Spinal cord (tissue), 10 donors: ENCODE results near the gene TCF7. TPM values are rescaled to one million over a fixed set of nuclear protein-coding genes. Genes with fewer than 3 reads are reported as not detected.

ENCODE experiments used
- DNase-seq, 6 donors: peaks; one replicate each; pipeline versions ENCODE4 v3.0.0 to v3.0.0-alpha.2; 2013 to 2015; ENCODE audit warnings: low spot score in 6 of 6, low read depth in 4 of 6
- H3K27ac ChIP-seq: one replicate; pipeline ENCODE4 v1.5.1; 2013; ENCODE audit warnings: low read depth, low read length, control low read depth
- H3K27me3 ChIP-seq: one replicate; pipeline ENCODE4 v1.6.1; 2013; ENCODE audit warnings: low read length; ENCODE audit not compliant: control insufficient read depth, insufficient read depth
- H3K36me3 ChIP-seq: one replicate; pipeline ENCODE4 v1.6.1; 2013; ENCODE audit warnings: low read length; ENCODE audit not compliant: control insufficient read depth, insufficient read depth
- H3K4me1 ChIP-seq: one replicate; pipeline ENCODE4 v1.6.1; 2013; ENCODE audit warnings: low read length; ENCODE audit not compliant: control insufficient read depth, insufficient read depth
- H3K4me3 ChIP-seq: one replicate; pipeline ENCODE4 v1.5.1; 2013; ENCODE audit warnings: low read depth, low read length, control low read depth
- H3K9me3 ChIP-seq: one replicate; pipeline ENCODE4 v1.6.1; 2013; ENCODE audit warnings: low read length; ENCODE audit not compliant: control insufficient read depth, insufficient read depth
- WGBS: methylation state at CpG from one replicate; pipeline ENCODE4 v1.1.5; 2013; ENCODE audit warnings: missing lambda C conversion rate; ENCODE audit not compliant: insufficient coverage; 5-methylcytosine and 5-hydroxymethylcytosine counted together
- polyA plus RNA-seq, 2 donors: library from polyadenylated mRNA; unstranded; fragments of 120-200 nt; gene quantifications; one replicate each; pipeline ENCODE4 v1.2.1, GENCODE V29; 2013; ENCODE audit not compliant: insufficient read length in 2 of 2
- total RNA-seq, 2 donors: library from RNA; depleted of rRNA in 1 of 2; stranded (reverse); fragments of 120-200 nt in 1 of 2; fragments of >200 nt in 1 of 2; gene quantifications; one replicate each; pipeline versions ENCODE4 v1.2.3 to v1.2.4, GENCODE V29; 2013 to 2014
- donor health status: healthy.

The TCF7 gene
- total and polyA plus RNA-seq, 4 donors, result 0.79 to 9.4 (median 6.8) TPM

- 94% methylated on average over 18 of the region's 19 CpGs for WGBS
- Histone ChIP-seq H3K9me3 (no peaks in the 10 kb centered on the region), H3K36me3 (no peaks in the 10 kb centered on the region), H3K4me1 (no peaks in the 10 kb centered on the region), H3K27me3 (no peaks in the 10 kb centered on the region), H3K27ac (no peak overlapping the region), H3K4me3 (no peak overlapping the region)
- DNase-seq, result no peak
These were observed 34.5 kb upstream of the TCF7 start for GRCh38 chr5:134079748-134080581.

GRCh38 chr5:134082264-134082992 lies 32.1 kb upstream of the TCF7 start:
- Histone ChIP-seq H3K27ac (no peak overlapping the region), H3K36me3 (no peaks in the 10 kb centered on the region), H3K4me3 (no peak overlapping the region), H3K4me1 (no peaks in the 10 kb centered on the region), H3K27me3 (no peaks in the 10 kb centered on the region), H3K9me3 (no peaks in the 10 kb centered on the region)
- no peak for DNase-seq
- no CpG with 5 or more reads among the region's 2 CpGs for WGBS

GRCh38 chr5:134083517-134083916 lies 31.0 kb upstream of the TCF7 start:
- Histone ChIP-seq H3K9me3 (no peaks in the 10 kb centered on the region), H3K27ac (no peak overlapping the region), H3K27me3 (no peaks in the 10 kb centered on the region), H3K36me3 (no peaks in the 10 kb centered on the region), H3K4me3 (no peak overlapping the region), H3K4me1 (no peaks in the 10 kb centered on the region)
- WGBS, result 87% methylated on average over 5 of the region's 5 CpGs
- no peak for DNase-seq

GRCh38 chr5:134084022-134084565 lies 30.4 kb upstream of the TCF7 start:
- H3K36me3 ChIP-seq, result no peaks in the 10 kb centered on the region
- WGBS, result 89% methylated on average over 4 of the region's 5 CpGs
- DNase-seq, result no peak
- H3K4me1 ChIP-seq, result no peaks in the 10 kb centered on the region
- H3K27ac ChIP-seq, result no peak overlapping the region
- H3K4me3 ChIP-seq, result no peak overlapping the region
- H3K9me3 ChIP-seq, result no peaks in the 10 kb centered on the region
- H3K27me3 ChIP-seq, result no peaks in the 10 kb centered on the region

GRCh38 chr5:134084570-134084969 lies 29.9 kb upstream of the TCF7 start:
- H3K27ac ChIP-seq, result no peak overlapping the region
- H3K9me3 ChIP-seq, result no peaks in the 10 kb centered on the region
- H3K4me1 ChIP-seq, result no peaks in the 10 kb centered on the region
- no peaks in the 10 kb centered on the region for H3K36me3 ChIP-seq
- WGBS, result 94% methylated on average over 2 of the region's 2 CpGs
- no peak for DNase-seq
- H3K4me3 ChIP-seq, result no peak overlapping the region
- H3K27me3 ChIP-seq, result no peaks in the 10 kb centered on the region

- Histone ChIP-seq H3K27ac (no peak overlapping the region), H3K9me3 (no peaks in the 10 kb centered on the region), H3K27me3 (no peaks in the 10 kb centered on the region), H3K36me3 (no peaks in the 10 kb centered on the region), H3K4me1 (no peaks in the 10 kb centered on the region), H3K4me3 (no peak overlapping the region)
- 100% methylated on average over 1 of the region's 6 CpGs for WGBS
- no peak for DNase-seq
These were observed 29.1 kb upstream of the TCF7 start for GRCh38 chr5:134085411-134085810.

- no peaks in the 10 kb centered on the region for H3K9me3 ChIP-seq
- no peaks in the 10 kb centered on the region for H3K27me3 ChIP-seq
- peak in 1 of 6 donors; percentile 69 for DNase-seq
- H3K4me1 ChIP-seq, result no peaks in the 10 kb centered on the region
- WGBS, result 33% methylated on average over 1 of the region's 8 CpGs
- no peaks in the 10 kb centered on the region for H3K36me3 ChIP-seq
- H3K4me3 ChIP-seq, result no peak overlapping the region
- H3K27ac ChIP-seq, result no peak overlapping the region
These were observed 28.1 kb upstream of the TCF7 start for GRCh38 chr5:134086225-134086942.

- Histone ChIP-seq H3K9me3 (no peaks in the 10 kb centered on the region), H3K36me3 (no peaks in the 10 kb centered on the region), H3K27ac (no peak overlapping the region), H3K4me3 (no peak overlapping the region), H3K27me3 (no peaks in the 10 kb centered on the region), H3K4me1 (no peaks in the 10 kb centered on the region)
- 85% methylated on average over 12 of the region's 12 CpGs for whole genome bisulfite sequencing
- no peak for DNase-seq
These were observed 27.6 kb upstream of the TCF7 start for GRCh38 chr5:134086943-134087305.

GRCh38 chr5:134088291-134088690 lies 26.2 kb upstream of the TCF7 start:
- no peaks in the 10 kb centered on the region for H3K27me3 ChIP-seq
- no peak overlapping the region for H3K27ac ChIP-seq
- H3K4me1 ChIP-seq, result no peaks in the 10 kb centered on the region
- no peak overlapping the region for H3K4me3 ChIP-seq
- DNase-seq, result no peak
- H3K36me3 ChIP-seq, result no peaks in the 10 kb centered on the region
- no peaks in the 10 kb centered on the region for H3K9me3 ChIP-seq
